ENCODE results near the gene RBFOX2. TPM values are rescaled to one million over a fixed set of nuclear protein-coding genes. Genes with fewer than 3 reads are reported as not detected.
A peak's percentile ranks its signal among the peaks of the same experiment; 100 is the strongest.

The RBFOX2 gene
- total RNA-seq, 1 experiment from 2014 or later, result 81.1 TPM

DNA sequence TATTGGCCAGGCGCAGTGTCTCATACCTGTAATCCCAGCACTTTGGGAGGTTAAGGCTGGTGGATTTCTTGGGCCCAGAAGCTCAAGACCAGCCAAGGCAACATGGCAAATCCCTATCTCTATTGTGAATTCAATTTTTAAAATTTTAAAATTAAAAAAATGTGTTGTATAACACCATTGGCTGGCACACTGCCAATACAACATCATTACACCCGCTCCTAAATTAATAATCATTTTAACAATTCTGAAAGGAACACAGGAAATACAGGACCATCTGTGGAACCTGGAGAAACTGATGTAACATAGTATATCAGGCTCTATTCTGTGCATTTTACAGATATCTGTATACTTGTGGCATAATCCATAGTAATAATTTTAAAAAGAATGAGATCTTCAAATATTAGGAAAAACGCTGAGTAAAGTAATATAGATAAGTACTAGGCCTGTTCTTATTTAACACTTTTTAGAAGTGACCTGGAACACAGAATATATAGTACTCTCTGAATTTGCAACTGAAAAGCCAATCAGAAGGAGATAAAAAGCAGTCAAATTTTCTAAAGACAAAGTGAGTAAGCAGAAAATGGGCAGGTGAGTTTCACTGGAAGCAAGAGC is 186.6 kb downstream of the RBFOX2 start:
- no TSS peak for BruUV-seq (replicated peaks)
- H3K36me3 ChIP-seq (ENCODE audit: control insufficient read depth, insufficient read depth, low read length), result peaks cover 3% of the 10 kb centered on the region; the same call in 1 of the 2 replicates
- ChIA-PET POLR2A (interaction anchor here (0.6 kb wide), 1 partner anchor 73 kb away, joined by 8 read pairs; no protein-coding TSS in a partner anchor), CTCF (no interaction called here)
- no peak overlapping the region for H3K4me3 ChIP-seq (ENCODE audit: low read depth in 2 of 2, low read length in 2 of 2)
- no peaks in the 10 kb centered on the region for H3K27me3 ChIP-seq (ENCODE audit: control insufficient read depth, insufficient read depth, low read length)
- peaks cover 12% of the 10 kb centered on the region for H3K4me1 ChIP-seq (ENCODE audit: control insufficient read depth, insufficient read depth, low read length)
- no peak for DNase-seq (ENCODE audit: low read depth, low spot score)
- no peak for ATAC-seq
- intact Hi-C loops (cut with micrococcal nuclease; ENCODE audit: unreplicated experiment), result no loop called here
- TF ChIP-seq, protein P1, sequence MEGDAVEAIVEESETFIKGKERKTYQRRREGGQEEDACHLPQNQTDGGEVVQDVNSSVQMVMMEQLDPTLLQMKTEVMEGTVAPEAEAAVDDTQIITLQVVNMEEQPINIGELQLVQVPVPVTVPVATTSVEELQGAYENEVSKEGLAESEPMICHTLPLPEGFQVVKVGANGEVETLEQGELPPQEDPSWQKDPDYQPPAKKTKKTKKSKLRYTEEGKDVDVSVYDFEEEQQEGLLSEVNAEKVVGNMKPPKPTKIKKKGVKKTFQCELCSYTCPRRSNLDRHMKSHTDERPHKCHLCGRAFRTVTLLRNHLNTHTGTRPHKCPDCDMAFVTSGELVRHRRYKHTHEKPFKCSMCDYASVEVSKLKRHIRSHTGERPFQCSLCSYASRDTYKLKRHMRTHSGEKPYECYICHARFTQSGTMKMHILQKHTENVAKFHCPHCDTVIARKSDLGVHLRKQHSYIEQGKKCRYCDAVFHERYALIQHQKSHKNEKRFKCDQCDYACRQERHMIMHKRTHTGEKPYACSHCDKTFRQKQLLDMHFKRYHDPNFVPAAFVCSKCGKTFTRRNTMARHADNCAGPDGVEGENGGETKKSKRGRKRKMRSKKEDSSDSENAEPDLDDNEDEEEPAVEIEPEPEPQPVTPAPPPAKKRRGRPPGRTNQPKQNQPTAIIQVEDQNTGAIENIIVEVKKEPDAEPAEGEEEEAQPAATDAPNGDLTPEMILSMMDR (IDR thresholded peaks at IDR 0.05), result no peak
- TF ChIP-seq POLR2AphosphoS5 (IDR thresholded peaks at IDR 0.05; ENCODE audit: low read depth, low read length) (no peak), REST (IDR thresholded peaks at IDR 0.05; ENCODE audit: insufficient read depth in 1 of 2, low read depth in 2 of 2, low read length in 1 of 2) (no peak), SIN3A (IDR thresholded peaks at IDR 0.05; ENCODE audit: borderline replicate concordance, insufficient read depth, low read depth, low read length) (no peak), TCF7L2 (IDR thresholded peaks at IDR 0.05; ENCODE audit: low read depth, low read length) (no peak)
- no peaks in the 10 kb centered on the region for H3K9me3 ChIP-seq (ENCODE audit: control insufficient read depth, insufficient read depth, low read depth, low read length)
- no peak overlapping the region for H3K27ac ChIP-seq (ENCODE audit: low read length)
- in situ Hi-C loops (cut with HindIII; ENCODE audit: low pct_unique_long_range_greater_than_20kb, low sequenced_read_pairs), result no loop called here

DNA sequence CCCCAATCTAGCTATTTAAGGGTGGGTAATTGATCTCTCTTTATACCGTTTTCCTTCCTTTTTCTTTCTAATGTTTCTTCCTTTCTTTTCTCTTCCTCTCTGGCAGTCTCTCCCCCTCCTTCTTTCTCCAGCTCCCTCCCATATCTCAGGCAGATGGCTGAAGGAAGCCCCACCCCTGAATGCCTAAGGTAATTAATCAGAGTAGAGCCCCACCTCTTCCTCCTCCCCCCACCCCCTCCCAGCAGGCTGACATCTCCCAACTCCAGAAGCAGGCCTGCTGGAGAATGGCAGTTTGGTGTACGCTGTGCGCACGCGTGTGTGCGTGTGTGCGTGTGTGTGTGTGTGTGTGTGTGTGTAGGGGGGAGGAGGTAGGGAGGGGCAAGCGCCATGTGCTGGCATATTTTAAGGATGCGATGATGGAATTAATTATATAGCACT is 188.3 kb downstream of the RBFOX2 start:
- peak; percentile 90 for ATAC-seq
- CTCF ChIA-PET, result no interaction called here
- no peaks in the 10 kb centered on the region for H3K9me3 ChIP-seq (ENCODE audit: control insufficient read depth, insufficient read depth, low read depth, low read length)
- POLR2A ChIA-PET, result interaction anchor here (0.6 kb wide), 2 partner anchors 64 to 670 kb away, joined by 5 to 6 read pairs; no protein-coding TSS in a partner anchor
- in situ Hi-C loops (cut with HindIII; ENCODE audit: low pct_unique_long_range_greater_than_20kb, low sequenced_read_pairs) (no loop called here), intact Hi-C loops (cut with micrococcal nuclease; ENCODE audit: unreplicated experiment) (no loop called here)
- TF ChIP-seq POLR2AphosphoS5 (IDR thresholded peaks at IDR 0.05; ENCODE audit: low read depth, low read length), result no peak; the same call in 1 of the 2 replicates
- no peak for TF ChIP-seq REST (IDR thresholded peaks at IDR 0.05; ENCODE audit: insufficient read depth in 1 of 2, low read depth in 2 of 2, low read length in 1 of 2)
- TF ChIP-seq, protein P1 (IDR thresholded peaks at IDR 0.05), result no peak
- TF ChIP-seq SIN3A (IDR thresholded peaks at IDR 0.05; ENCODE audit: borderline replicate concordance, insufficient read depth, low read depth, low read length), result 0 out of 2 replicates have a peak, but pooled peaks have one; percentile 7
- TF ChIP-seq TCF7L2 (IDR thresholded peaks at IDR 0.05; ENCODE audit: low read depth, low read length), result no peak
- peak; percentile 84 for DNase-seq (ENCODE audit: low read depth, low spot score)
- peaks cover 15% of the 10 kb centered on the region for H3K4me1 ChIP-seq (ENCODE audit: control insufficient read depth, insufficient read depth, low read length)
- no TSS peak for BruUV-seq (replicated peaks)
- H3K27ac ChIP-seq (ENCODE audit: low read length), result peak overlapping the region; percentile 93
- H3K4me3 ChIP-seq (ENCODE audit: low read depth in 2 of 2, low read length in 2 of 2), result peak overlapping the region; percentile 71 to 74
- no peaks in the 10 kb centered on the region for H3K27me3 ChIP-seq (ENCODE audit: control insufficient read depth, insufficient read depth, low read length)
- peaks cover 3% of the 10 kb centered on the region; the same call in 1 of the 2 replicates for H3K36me3 ChIP-seq (ENCODE audit: control insufficient read depth, insufficient read depth, low read length)

Data from Panc1 (cell line).